BJ (cell line): ENCODE results near the gene ATP11A. TPM values are rescaled to one million over a fixed set of nuclear protein-coding genes. Genes with fewer than 3 reads are reported as not detected.

Experiments used
- CTCF ChIA-PET: fragments of 350-600 bp; formaldehyde crosslinking; extraction: SDS; loops from one replicate; lab custom pipeline; 2021; ENCODE audit warnings: antibody characterized with exemption, inconsistent platforms; lab: Yijun Ruan, JAX
- POLR2A ChIA-PET: fragments of 300-600 bp; sonication (Branson Sonifier 250); formaldehyde crosslinking; extraction: SDS; loops from one replicate; lab custom pipeline; 2021; ENCODE audit warnings: antibody characterized with exemption; lab: Charles Lee
- DNase-seq: peaks from one replicate; pipeline ENCODE4 v3.0.0-alpha.2; 2011; ENCODE audit warnings: low read depth
- H3K27me3 ChIP-seq: 2 replicates; pipeline ENCODE4 v1.6.0; 2011; ENCODE audit warnings: low read length; ENCODE audit not compliant: control insufficient read depth, insufficient read depth
- H3K36me3 ChIP-seq: 2 replicates; pipeline ENCODE4 v1.5.1; 2011; ENCODE audit warnings: low read length; ENCODE audit not compliant: control insufficient read depth, insufficient read depth
- H3K4me3 ChIP-seq: 2 replicates; pipeline ENCODE4 v1.5.1; 2011; ENCODE audit warnings: low read depth, mild to moderate bottlenecking, control low read depth, low read length
- polyA plus RNA-seq: library from polyadenylated mRNA; depleted of rRNA; stranded (reverse); fragments of >200 nt; gene quantifications from 2 replicates; pipeline ENCODE4 v1.2.3, GENCODE V29; 2011
- TF ChIP-seq, protein P1 (sequence below): IDR thresholded peaks from 2 replicates; pipeline ENCODE4 v1.5.1; 2011; ENCODE audit warnings: low read depth, mild to moderate bottlenecking, control low read depth, inconsistent platforms, low read length, moderate library complexity; ENCODE audit not compliant: insufficient read depth

ATP11A gene
- polyA plus RNA-seq, 1 experiment = 1.9 TPM

DNA sequence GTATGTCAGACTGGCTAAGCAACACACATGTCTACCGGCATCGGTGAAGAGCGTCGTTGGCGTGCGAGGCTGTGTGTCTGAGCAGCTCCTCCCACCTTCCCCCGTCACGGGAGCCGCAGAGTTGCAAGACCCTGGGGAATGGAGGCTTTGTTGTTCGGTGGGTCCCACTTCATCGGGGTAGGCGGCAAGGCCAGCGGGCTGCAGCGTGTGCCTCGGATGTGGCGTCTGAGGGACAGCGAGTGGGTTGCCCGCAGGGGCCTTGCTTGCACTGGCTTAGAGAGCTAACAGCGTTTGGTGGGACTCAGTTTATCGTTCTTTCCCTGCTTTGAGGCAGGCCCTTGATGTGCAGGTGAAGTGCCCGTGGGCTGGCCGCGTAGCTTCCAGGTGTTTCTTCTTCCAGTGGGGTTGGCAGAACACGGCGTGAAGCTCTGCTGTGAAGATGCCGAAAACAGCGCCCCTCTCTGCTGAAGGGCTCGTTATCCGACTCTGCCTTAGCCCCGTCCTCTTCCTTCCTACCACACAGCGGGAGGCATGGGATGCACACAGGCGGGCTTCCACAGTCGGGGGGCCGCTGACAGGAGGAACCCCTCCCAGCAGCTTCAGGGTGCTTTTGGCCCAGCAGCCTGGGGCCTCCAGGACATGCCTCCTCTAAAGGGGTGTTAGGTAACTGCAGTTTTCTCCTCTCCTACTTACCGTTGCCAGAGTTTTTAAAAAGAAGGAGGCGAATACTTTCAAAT, 85.2 kb downstream of the ATP11A start:
- Histone ChIP-seq H3K36me3 (no peaks in the 10 kb centered on the region), H3K27me3 (no peaks in the 10 kb centered on the region), H3K4me3 (no peak overlapping the region)
- TF ChIP-seq, protein P1, sequence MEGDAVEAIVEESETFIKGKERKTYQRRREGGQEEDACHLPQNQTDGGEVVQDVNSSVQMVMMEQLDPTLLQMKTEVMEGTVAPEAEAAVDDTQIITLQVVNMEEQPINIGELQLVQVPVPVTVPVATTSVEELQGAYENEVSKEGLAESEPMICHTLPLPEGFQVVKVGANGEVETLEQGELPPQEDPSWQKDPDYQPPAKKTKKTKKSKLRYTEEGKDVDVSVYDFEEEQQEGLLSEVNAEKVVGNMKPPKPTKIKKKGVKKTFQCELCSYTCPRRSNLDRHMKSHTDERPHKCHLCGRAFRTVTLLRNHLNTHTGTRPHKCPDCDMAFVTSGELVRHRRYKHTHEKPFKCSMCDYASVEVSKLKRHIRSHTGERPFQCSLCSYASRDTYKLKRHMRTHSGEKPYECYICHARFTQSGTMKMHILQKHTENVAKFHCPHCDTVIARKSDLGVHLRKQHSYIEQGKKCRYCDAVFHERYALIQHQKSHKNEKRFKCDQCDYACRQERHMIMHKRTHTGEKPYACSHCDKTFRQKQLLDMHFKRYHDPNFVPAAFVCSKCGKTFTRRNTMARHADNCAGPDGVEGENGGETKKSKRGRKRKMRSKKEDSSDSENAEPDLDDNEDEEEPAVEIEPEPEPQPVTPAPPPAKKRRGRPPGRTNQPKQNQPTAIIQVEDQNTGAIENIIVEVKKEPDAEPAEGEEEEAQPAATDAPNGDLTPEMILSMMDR = no peak
- ChIA-PET POLR2A (no interaction called here), CTCF (no interaction called here)
- DNase-seq = no peak

DNA sequence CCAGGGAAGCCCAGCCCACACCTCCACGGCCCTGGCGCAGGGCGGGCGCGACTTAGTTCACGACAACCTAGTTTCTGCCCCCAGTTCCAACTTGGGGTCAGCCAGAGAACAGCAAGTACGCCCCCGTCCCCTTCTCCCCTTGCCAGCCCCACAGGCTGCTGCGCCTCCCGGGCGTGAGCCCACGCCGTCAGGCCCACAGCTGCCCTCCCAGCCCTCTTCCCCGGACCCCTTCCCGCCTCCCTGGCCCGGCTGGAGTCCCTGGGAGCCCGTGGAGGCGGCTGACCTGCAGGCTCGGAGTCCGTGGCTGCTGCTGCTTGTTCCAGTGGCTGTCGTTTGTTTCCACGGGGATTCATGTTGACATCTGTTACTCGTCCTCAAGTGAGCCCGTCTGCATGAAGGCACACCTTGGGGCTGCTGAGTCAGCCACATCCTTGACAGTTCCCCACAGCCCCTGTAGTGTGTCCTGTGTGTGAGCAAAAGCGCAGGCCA, 86.0 kb downstream of the ATP11A start:
- Histone ChIP-seq H3K36me3 (no peaks in the 10 kb centered on the region), H3K27me3 (no peaks in the 10 kb centered on the region), H3K4me3 (no peak overlapping the region)
- TF ChIP-seq, protein P1 = no peak
- no peak for DNase-seq
- ChIA-PET CTCF (no interaction called here), POLR2A (no interaction called here)

DNA sequence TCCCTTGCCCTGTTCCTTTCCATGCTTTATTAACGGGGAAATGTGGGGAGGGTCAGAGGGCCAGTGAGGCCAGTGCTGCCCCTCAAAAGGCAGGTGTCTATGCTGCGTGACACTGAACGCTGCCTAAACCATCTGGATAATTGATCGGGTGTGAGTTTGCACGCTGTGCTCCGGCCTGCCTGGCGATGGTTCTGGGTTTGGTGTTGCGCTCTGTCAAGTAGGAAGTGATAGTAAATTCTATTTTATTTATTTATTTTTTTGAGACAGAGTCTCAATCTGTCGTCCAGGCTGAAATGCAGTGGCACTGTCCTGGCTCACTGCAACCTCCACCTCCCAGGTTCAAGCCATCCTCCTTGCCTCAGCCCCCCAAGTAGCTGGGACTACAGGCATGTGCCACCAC, 86.5 kb downstream of the ATP11A start:
- Histone ChIP-seq H3K36me3 (no peaks in the 10 kb centered on the region), H3K27me3 (no peaks in the 10 kb centered on the region), H3K4me3 (no peak overlapping the region)
- CTCF ChIA-PET = no interaction called here
- no peak for DNase-seq
- POLR2A ChIA-PET = no interaction called here
- TF ChIP-seq, protein P1 = no peak

DNA sequence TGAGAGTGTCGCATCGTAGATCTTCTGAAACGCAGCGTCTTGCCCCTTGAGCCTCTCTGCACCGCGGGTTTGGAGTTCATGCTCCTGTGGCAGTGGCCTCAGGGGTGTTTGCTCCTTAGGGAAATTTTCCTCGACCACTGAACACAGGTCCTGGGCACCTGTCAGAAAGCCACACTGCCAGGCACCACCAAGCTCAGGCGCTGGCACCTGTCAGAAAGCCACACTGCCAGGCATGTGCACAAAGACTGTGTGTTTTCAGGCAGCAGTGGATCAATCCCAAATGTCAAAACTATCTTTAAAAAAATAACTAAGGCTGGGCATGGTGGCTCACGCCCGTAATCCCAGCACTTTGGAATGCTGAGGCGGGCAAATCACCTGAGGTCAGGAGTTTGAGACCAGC, 87.1 kb downstream of the ATP11A start:
- Histone ChIP-seq H3K36me3 (no peaks in the 10 kb centered on the region), H3K4me3 (no peak overlapping the region), H3K27me3 (no peaks in the 10 kb centered on the region)
- ChIA-PET POLR2A (no interaction called here), CTCF (no interaction called here)
- no peak for DNase-seq
- TF ChIP-seq, protein P1 = no peak

DNA sequence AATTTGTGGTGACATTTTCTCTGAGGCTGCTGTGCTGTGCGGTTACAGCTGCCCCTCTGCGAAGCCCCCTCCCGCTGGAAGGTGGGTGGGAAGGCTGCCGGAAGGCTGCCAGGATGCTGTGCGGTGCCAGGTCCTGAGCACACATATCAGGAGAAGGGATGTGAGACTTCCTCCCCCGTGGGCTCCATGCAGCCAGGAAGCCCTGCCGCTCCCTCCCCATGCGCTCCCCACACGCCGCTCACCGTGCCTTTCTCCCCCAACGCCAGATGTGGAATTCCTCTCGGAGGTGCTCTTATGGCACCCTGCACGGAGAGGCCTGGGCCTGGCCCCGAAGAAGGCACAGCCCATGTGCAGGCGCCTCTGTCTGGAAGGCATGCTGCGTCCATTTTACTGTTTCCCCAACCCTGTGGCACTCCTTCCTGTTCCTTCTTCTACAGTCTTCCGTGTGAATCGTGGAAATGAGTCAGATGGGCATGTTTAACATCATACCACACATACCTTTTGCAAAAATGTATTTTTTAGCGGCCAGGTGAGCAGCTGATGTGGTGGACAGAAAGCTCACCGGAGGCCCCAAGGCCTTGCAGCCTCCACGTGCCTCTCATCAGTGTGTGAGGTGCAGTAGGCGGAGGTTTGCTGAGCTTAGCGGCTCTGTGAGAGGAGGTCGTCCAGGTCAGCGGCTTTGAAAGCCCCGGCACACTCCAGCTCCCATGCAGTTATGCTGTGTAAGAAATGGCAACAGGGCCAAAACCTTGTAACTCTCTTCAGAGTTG, 88.0 kb downstream of the ATP11A start:
- POLR2A ChIA-PET = no interaction called here
- DNase-seq = no peak

More for the DNA sequence above, 88.0 kb downstream of the ATP11A start:
- CTCF ChIA-PET = no interaction called here
- TF ChIP-seq, protein P1 = no peak
- Histone ChIP-seq H3K4me3 (no peak overlapping the region), H3K27me3 (no peaks in the 10 kb centered on the region), H3K36me3 (no peaks in the 10 kb centered on the region)
